KOPT-K1 (cell line): Measurements from ENCODE around the gene SRCAP.
"Not testable (repeated sequence)": the region's sequence is repeated elsewhere in the genome, so short reads cannot be mapped to it uniquely, and the experiment has no call there.

Experiments
- H3K27ac ChIP-seq: fragments of 200-600 bp; sonication (generic); 2 replicates; pipeline ENCODE4 v1.5.1; 2016; ENCODE audit warnings: antibody characterized with exemption, mild to moderate bottlenecking, low read depth, low read length; ENCODE audit not compliant: poor library complexity, severe bottlenecking
- H3K36me3 ChIP-seq: fragments of 200-600 bp; sonication (generic); 2 replicates; pipeline ENCODE4 v1.5.1; 2017; ENCODE audit warnings: antibody characterized with exemption, mild to moderate bottlenecking, low read length, moderate library complexity; ENCODE audit not compliant: insufficient read depth
- H3K9me3 ChIP-seq: fragments of 200-600 bp; sonication (generic); 2 replicates; pipeline ENCODE4 v1.5.1; 2017; ENCODE audit warnings: antibody characterized with exemption, low read length, mild to moderate bottlenecking; ENCODE audit not compliant: insufficient read depth, poor library complexity, severe bottlenecking

SRCAP gene

DNA sequence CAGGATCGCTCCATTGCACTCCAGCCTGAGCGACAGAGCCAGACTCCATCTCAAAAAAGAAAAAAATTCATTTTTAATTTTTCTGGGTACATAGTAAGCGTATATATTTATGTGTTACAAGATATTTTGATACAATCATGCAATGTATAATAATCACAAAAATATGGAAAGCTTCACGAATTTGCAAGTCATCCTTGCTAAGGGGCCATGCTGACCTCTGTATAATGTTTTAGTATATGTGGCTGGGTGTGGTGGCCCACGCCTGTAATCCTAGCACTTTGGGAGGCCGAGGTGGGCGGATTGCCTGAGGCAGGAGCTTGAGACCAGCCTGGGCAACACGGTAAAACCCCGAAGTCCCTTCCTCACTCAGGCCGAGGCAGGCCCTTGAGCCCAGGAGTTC lies 23.8 kb upstream of the SRCAP start:
- Histone ChIP-seq H3K36me3 (peaks cover 14% of the 10 kb centered on the region), H3K27ac (no peak overlapping the region), H3K9me3 (no peaks in the 10 kb centered on the region)

DNA sequence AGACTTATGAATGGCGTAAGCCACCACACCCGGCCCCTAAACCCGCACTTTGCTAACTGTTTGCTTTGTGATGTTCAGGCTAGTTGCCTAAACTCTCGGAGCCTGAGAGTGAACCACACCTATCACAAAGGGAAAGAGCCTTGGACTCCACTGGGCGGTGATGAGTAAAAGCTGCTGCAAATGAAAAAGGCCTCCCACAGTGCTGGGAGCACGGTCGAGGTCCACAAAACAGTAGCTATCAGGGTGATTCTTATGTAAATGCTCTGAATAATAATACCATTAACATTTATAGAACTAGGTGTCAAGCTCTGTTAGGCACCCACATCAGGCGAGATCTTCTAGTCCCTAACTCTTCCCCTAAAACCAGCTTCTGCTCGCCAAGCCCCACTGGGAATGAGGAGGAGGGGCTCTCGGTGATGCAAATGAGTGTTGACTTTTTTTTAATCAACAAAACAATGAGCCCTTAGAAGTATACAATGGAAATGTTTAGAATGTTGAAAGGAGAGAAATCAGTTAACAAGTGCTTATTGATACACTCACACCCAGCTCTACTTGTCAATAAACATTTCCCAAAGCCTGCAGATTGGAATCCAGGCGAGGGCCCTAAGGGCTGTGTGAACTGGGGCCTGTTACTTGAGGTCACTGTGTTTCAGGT lies 20.9 kb upstream of the SRCAP start:
- Histone ChIP-seq H3K27ac (no peak overlapping the region), H3K9me3 (no peaks in the 10 kb centered on the region), H3K36me3 (no peaks in the 10 kb centered on the region)

DNA sequence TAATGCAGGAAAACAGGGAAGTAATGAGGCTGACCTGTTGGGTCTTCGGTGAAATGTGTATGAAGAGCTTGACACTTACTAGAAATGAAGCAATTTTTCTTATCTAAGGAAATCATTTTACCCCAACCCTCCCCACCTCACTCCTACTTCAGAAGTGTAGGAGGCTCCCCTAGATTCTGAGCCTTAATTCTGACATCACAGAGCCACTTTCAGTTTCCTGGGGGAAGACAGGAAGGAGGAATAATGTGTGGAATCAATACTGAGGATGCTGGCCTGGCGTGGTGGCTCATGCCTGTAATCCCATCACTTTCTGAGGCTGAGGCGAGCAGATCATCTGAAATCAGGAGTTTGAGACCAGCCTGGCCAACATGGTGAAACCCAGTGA lies 20.4 kb upstream of the SRCAP start:
- Histone ChIP-seq H3K9me3 (no peaks in the 10 kb centered on the region), H3K27ac (no peak overlapping the region), H3K36me3 (no peaks in the 10 kb centered on the region)

DNA sequence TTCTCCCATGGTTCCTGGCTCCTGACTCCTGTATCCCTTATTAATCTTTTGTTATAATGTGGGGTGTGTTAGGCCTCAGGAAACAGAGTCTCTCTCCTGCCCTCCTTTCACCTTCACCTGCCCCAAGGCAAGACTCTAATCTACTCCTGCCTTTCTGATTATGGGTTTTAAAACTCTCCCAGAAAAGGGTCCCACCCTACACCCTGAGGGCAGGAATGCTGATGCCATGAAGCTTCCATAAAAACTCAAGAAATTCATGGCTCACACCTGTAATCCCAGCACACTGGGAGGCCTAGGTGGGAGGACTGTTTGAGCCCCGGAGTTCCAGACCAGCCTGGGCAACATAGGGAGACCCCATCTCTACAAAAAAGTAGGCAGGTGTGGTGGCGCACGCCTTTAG lies 18.6 kb upstream of the SRCAP start:
- H3K36me3 ChIP-seq: no peaks in the 10 kb centered on the region

DNA sequence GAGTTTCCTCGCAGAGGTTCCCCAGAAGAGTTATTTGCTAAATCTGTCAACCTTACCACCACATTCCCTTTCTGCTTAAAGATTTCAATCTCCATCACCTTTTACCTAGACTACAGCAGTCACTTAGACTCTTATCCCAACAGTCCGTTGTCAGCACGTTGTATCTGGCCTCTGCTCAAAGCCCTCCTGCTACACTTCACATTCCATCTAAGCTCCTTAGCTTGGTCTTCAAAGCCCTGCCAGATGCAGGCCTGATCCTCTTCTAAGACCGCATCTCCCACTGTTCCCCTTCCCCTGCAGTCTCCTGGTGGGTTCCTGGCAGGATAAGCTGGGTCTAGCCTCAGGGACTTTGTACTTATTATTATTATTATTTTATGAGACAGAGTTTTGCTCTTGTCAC lies 10.3 kb upstream of the SRCAP start:
- H3K27ac ChIP-seq: no peak overlapping the region
- no peaks in the 10 kb centered on the region for H3K36me3 ChIP-seq

More for the DNA sequence above, 18.6 kb upstream of the SRCAP start:
- H3K9me3 ChIP-seq: no peaks in the 10 kb centered on the region
- no peak overlapping the region for H3K27ac ChIP-seq

DNA sequence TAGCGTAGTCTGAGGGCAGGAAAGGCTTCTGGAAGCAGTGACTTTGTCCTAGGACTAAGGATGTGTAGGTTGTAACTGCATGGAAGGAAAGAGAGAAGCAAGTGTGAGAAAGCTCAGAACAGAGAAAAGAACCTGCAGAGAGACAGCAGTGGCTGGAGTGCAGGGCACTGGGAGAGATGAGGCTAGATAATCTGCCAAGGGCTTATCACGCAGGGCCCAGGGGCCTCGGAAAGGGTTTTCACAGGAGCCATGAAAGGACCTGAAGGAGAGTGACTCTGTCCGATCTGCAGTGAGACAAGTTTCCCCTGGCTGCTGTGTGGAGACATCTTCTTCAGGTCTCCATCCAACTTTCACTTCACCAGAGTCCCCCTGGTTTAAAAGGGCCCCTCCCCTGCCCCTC lies 7.1 kb upstream of the SRCAP start:
- no peak overlapping the region for H3K27ac ChIP-seq
- H3K9me3 ChIP-seq: no peaks in the 10 kb centered on the region
- H3K36me3 ChIP-seq: no peaks in the 10 kb centered on the region

More for the DNA sequence above, 10.3 kb upstream of the SRCAP start:
- H3K9me3 ChIP-seq: no peaks in the 10 kb centered on the region

DNA sequence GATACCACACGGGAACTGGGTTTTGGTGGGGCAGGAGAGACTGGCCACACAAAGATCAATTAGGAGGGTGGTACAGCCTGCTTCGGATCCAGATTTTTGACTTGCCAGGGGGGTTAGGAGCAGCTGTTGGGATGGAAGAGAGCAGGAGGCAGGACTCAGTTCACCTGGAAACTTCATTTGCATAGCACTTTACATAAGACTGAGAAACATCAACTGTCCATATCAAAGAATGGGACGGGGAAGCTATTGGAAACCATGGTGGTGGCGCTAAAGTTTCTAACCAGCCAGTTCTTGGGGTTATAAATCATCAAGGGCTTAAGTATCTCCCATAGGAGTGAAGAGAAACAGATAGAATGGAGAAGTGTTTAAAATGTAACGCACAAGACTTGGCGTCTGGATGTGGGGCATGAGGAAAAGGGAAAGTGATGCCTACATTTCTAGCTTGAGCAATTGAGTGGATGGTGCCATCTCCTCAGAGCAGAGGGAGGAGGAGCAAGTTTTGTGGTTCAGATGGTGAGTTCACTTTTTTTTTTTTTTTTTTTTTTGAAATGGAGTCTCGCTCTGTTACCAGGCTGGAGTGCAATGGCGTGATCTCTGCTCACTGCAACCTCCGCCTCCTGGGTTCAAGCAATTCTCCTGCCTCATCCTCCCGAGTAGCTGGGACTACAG lies 6.4 kb upstream of the SRCAP start:
- no peaks in the 10 kb centered on the region for H3K9me3 ChIP-seq
- H3K36me3 ChIP-seq: no peaks in the 10 kb centered on the region
- H3K27ac ChIP-seq: no peak overlapping the region

DNA sequence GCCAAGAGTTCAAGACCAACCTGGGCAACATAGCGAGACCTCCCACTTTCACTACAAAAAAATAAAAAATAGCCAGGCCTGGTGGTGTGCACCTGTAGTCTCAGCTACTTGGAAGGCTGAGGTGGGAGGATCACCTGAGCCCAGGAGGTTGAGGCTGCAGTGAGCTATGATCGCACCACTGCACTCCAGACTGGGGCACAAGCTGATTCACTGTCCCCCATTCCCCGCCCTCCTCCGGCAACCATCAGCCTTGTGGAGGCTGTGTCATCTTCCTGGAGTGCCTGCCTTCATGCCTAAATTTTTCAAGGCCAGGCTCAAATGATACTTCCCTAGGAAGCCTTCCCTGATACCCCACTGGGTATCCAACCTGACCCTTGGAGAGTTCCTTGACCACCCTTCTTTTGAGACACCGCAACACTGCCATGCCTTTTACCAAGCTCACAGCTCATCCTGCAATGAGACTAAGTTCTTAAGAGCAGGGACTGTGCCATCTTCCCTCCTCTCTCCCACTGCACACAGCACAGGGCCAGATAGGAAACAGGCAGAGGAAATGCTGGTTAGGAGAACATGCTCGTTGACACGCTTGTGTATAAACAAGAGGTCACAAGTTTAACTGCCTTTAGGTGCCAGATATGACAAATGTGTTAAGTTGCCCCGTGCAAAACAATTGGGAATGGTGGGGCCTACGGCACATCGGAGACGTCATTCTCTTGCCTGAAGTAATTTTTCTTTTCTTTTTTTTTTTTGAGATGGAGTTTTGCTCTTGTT lies 3.9 kb upstream of the SRCAP start:
- Histone ChIP-seq H3K36me3 (peaks cover 5% of the 10 kb centered on the region), H3K9me3 (no peaks in the 10 kb centered on the region), H3K27ac (no peak overlapping the region)

DNA sequence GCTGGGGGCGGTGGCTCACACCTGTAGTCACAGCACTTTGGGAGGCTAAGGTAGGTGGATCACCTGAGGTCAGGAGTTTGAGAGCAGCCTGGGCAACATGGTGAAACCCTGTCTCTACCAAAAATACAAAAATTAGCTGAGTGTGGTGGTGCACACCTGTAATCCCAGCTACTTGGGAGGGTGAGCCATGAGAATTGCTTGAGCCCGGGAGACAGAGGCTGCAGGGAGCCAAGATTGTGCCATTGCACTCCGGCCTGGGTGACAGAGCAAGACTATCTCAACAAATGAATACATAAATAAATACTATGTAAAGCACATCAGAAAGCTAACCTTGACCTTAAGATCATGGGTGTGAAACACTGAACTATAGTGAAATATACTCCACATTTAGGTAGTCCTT lies 2.3 kb upstream of the SRCAP start:
- H3K9me3 ChIP-seq, H3K27ac ChIP-seq: not testable (repeated sequence)
- H3K36me3 ChIP-seq: peaks cover 21% of the 10 kb centered on the region

DNA sequence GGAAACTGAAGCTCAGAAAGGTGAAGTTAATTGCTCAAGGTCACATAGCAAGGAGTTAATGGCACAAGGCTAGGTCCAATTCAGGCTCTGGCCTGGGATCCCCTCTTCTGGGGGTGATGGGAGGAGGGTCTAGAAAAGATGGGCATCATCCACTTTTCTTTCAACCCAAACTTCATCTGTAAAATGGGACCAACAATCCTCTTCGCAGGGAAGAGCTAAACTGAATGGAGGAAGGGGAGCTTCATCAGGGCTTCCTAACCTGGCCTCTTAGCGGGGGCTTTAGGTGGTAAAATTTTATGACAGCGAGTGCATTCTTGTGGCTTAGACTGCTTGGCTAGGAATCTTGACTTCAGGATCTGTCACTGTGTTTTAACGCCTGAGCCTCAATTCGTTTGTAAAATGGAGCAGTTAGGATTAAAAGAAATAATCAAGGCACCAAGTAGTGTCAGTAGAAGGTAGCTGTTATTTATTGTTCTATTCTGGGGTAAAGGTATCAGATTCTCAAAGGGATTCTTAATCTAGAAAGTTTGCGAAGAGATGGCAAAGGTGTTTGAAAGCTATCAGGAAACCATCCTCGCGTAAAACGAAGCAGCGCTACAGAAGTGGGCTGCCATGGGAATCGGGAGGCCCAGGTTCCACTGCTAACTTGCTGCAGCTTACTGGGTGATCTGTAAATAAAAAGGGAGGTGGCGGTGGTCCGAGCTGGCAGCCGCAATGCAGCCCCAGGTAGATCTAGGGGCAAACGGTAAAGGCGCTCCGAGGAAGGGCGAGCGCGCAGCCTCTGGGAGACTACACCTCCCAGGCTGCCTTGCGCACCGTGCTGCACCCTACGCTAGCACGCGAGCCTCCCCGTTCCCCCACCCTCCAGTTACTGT lies 1.5 kb upstream of the SRCAP start:
- peaks cover 28% of the 10 kb centered on the region for H3K36me3 ChIP-seq

DNA sequence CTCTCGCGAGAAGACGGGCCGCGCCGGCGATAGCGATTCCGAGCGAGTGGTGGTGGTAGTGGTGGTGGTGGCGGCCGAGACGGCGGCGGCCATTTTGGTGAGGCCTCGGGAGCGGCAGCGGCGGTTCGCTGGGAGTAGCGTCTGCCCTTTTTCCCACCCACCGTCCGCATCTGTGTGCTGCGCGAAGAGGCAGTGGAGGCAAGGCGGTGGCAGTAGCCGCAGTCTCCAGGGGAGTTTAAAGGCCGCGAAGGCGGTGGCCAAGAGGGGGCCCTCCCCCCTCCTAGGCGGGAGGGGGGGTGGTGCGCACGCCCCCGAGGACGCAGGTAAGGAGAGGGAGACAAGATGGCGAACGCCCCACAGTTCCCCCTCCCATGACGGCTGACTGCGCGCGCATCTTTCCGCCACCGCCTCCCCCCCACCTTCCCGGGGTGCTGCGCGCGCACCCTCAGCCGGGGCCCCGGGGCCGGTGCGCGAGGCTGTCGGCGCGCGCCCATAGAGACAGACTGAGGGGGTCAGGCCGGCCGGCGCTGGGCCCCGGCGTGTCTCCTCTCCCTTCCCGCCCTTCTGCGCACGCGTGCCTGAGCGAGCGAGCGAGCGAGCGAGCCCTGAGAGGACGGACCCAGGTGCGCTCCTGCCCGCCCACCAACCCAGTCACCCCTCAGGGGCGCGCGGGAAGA lies 694 bp upstream of the SRCAP start:
- Histone ChIP-seq H3K9me3 (no peaks in the 10 kb centered on the region), H3K36me3 (peaks cover 36% of the 10 kb centered on the region), H3K27ac (peak overlapping the region; percentile 98)

More for the DNA sequence above, 1.5 kb upstream of the SRCAP start:
- Histone ChIP-seq H3K27ac (peak overlapping the region; percentile 98), H3K9me3 (no peaks in the 10 kb centered on the region)

DNA sequence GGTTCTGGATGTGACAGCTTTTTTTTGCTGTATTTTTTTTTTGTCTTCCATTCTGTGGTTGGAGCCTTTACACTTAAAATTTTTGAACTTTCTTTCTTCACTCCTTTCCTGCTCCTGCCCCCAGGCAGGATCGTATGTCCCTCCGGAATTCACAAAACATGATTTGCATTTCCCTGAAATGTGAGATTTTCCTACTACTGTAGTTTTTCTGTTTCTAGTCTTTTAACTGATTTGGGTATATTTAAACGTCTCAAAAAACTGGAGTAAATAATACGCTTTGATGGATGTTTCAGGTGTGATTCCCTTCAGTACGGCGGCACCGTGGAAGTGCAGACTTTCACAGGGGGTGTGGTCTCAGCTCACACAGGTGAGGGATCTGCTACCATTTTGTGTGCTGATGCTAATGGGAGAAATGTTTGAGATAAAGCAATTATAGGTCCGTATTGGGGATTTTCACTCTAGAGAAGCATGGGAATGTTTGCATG lies 686 bp downstream of the SRCAP start:
- Histone ChIP-seq H3K9me3 (no peaks in the 10 kb centered on the region), H3K36me3 (peaks cover 50% of the 10 kb centered on the region), H3K27ac (peak overlapping the region; percentile 98)

DNA sequence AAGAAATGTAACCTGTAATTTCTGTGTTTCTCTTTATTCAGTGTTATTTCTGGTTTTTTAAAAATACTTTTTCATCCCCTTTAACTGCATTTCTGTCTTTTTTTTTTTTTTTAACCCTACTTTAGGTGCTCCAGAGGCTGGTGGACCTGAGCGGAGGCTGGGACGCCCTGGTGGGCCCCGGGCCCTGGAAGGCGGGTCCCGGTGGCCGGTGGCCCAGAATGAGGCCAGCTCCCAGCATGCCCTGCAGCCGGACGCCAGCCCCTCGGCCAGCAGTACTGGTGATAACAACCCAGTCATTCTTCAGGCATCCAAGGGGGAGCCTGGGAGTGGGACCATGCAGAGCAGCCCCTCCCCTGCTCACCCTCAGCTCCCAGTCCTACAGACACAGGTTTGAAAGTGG lies 1.5 kb downstream of the SRCAP start:
- Histone ChIP-seq H3K36me3 (peaks cover 58% of the 10 kb centered on the region), H3K9me3 (no peaks in the 10 kb centered on the region), H3K27ac (no peak overlapping the region)

DNA sequence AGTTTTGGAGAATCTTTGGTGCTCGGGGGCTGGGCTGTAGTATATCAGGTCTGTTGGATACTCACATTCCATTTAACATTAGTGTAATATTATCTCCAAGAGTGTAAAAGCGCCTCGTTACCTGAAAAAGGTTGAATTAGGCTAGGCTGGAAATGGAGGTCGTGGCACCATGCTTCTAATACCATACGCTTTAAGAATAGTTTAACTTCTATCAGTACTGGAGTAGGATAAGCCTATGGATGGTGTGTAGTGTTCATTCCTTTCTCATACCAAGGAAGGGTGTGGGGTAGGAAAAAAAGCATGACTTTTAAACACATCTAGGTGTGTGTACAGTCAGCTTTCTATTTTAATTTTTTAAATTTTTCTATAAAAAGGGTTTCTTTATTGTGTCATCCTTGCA lies 2.0 kb downstream of the SRCAP start:
- no peak overlapping the region for H3K27ac ChIP-seq
- no peaks in the 10 kb centered on the region for H3K9me3 ChIP-seq
- H3K36me3 ChIP-seq: peaks cover 63% of the 10 kb centered on the region
